ENCODE results near the gene TLR7. TPM values are rescaled to one million over a fixed set of nuclear protein-coding genes. Genes with fewer than 3 reads are reported as not detected.

Gene TLR7
- polyA plus RNA-seq, 1 experiment, result not detected

- CTCF ChIA-PET, result no interaction called here
- H3K4me3 ChIP-seq (ENCODE audit: low read depth, low read length), result no peak overlapping the region
- no peaks in the 10 kb centered on the region; the same call in 1 of the 2 replicates for H3K27me3 ChIP-seq (ENCODE audit: control insufficient read depth, insufficient read depth, low read length)
- TF ChIP-seq, protein P1, sequence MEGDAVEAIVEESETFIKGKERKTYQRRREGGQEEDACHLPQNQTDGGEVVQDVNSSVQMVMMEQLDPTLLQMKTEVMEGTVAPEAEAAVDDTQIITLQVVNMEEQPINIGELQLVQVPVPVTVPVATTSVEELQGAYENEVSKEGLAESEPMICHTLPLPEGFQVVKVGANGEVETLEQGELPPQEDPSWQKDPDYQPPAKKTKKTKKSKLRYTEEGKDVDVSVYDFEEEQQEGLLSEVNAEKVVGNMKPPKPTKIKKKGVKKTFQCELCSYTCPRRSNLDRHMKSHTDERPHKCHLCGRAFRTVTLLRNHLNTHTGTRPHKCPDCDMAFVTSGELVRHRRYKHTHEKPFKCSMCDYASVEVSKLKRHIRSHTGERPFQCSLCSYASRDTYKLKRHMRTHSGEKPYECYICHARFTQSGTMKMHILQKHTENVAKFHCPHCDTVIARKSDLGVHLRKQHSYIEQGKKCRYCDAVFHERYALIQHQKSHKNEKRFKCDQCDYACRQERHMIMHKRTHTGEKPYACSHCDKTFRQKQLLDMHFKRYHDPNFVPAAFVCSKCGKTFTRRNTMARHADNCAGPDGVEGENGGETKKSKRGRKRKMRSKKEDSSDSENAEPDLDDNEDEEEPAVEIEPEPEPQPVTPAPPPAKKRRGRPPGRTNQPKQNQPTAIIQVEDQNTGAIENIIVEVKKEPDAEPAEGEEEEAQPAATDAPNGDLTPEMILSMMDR (IDR thresholded peaks at IDR 0.05; ENCODE audit: insufficient read depth, low read depth, low read length), result no peak
- POLR2A ChIA-PET, result no interaction called here
- DNase-seq (ENCODE audit: low read depth), result no peak
- H3K36me3 ChIP-seq (ENCODE audit: control insufficient read depth, insufficient read depth, low read length), result no peaks in the 10 kb centered on the region
Measured at GRCh38 chrX:12911122-12911470, 44.2 kb downstream of the TLR7 start.

- Histone ChIP-seq H3K27me3 (ENCODE audit: control insufficient read depth, insufficient read depth, low read length) (no peaks in the 10 kb centered on the region; the same call in 1 of the 2 replicates), H3K4me3 (ENCODE audit: low read depth, low read length) (no peak overlapping the region), H3K36me3 (ENCODE audit: control insufficient read depth, insufficient read depth, low read length) (no peaks in the 10 kb centered on the region)
- ChIA-PET POLR2A (no interaction called here), CTCF (no interaction called here)
- TF ChIP-seq, protein P1 (IDR thresholded peaks at IDR 0.05; ENCODE audit: insufficient read depth, low read depth, low read length), result no peak
- DNase-seq (ENCODE audit: low read depth), result no peak
Measured at GRCh38 chrX:12912791-12913482, 46.1 kb downstream of the TLR7 start.

- CTCF ChIA-PET, result interaction anchor here (1.7 kb wide), 1 partner anchor 14 kb away, joined by 3 read pairs; no protein-coding TSS in a partner anchor
- no peak for DNase-seq (ENCODE audit: low read depth)
- POLR2A ChIA-PET, result no interaction called here
- no peaks in the 10 kb centered on the region for H3K27me3 ChIP-seq (ENCODE audit: control insufficient read depth, insufficient read depth, low read length)
- H3K4me3 ChIP-seq (ENCODE audit: low read depth, low read length), result no peak overlapping the region
- TF ChIP-seq, protein P1 (IDR thresholded peaks at IDR 0.05; ENCODE audit: insufficient read depth, low read depth, low read length), result no peak
- H3K36me3 ChIP-seq (ENCODE audit: control insufficient read depth, insufficient read depth, low read length), result no peaks in the 10 kb centered on the region
Measured at GRCh38 chrX:12917753-12918152, 50.9 kb downstream of the TLR7 start.

DNA sequence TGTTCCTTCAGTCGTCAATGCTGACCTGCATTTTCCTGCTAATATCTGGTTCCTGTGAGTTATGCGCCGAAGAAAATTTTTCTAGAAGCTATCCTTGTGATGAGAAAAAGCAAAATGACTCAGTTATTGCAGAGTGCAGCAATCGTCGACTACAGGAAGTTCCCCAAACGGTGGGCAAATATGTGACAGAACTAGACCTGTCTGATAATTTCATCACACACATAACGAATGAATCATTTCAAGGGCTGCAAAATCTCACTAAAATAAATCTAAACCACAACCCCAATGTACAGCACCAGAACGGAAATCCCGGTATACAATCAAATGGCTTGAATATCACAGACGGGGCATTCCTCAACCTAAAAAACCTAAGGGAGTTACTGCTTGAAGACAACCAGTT is 52.2 kb downstream of the TLR7 start:
- TF ChIP-seq, protein P1 (IDR thresholded peaks at IDR 0.05; ENCODE audit: insufficient read depth, low read depth, low read length), result no peak
- POLR2A ChIA-PET, result no interaction called here
- CTCF ChIA-PET, result interaction anchor here (1.7 kb wide), 1 partner anchor 15 kb away, joined by 3 read pairs; no protein-coding TSS in a partner anchor
- Histone ChIP-seq H3K36me3 (ENCODE audit: control insufficient read depth, insufficient read depth, low read length) (no peaks in the 10 kb centered on the region), H3K27me3 (ENCODE audit: control insufficient read depth, insufficient read depth, low read length) (no peaks in the 10 kb centered on the region), H3K4me3 (ENCODE audit: low read depth, low read length) (no peak overlapping the region)
- DNase-seq (ENCODE audit: low read depth), result no peak

DNA sequence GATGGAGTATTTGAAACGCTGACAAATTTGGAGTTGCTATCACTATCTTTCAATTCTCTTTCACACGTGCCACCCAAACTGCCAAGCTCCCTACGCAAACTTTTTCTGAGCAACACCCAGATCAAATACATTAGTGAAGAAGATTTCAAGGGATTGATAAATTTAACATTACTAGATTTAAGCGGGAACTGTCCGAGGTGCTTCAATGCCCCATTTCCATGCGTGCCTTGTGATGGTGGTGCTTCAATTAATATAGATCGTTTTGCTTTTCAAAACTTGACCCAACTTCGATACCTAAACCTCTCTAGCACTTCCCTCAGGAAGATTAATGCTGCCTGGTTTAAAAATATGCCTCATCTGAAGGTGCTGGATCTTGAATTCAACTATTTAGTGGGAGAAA is 52.7 kb downstream of the TLR7 start:
- H3K27me3 ChIP-seq (ENCODE audit: control insufficient read depth, insufficient read depth, low read length), result no peaks in the 10 kb centered on the region
- H3K36me3 ChIP-seq (ENCODE audit: control insufficient read depth, insufficient read depth, low read length), result no peaks in the 10 kb centered on the region
- ChIA-PET POLR2A (no interaction called here), CTCF (no interaction called here)
- TF ChIP-seq, protein P1 (IDR thresholded peaks at IDR 0.05; ENCODE audit: insufficient read depth, low read depth, low read length), result no peak
- no peak for DNase-seq (ENCODE audit: low read depth)
- H3K4me3 ChIP-seq (ENCODE audit: low read depth, low read length), result no peak overlapping the region

Data from BJ (cell line).